Dendritic cell treated with granulocyte-macrophage colony-stimulating factor and Interleukin-4, amounts not matched to agents 40 ng/mL and 50 ng/mL, for 4 days (primary cell): ENCODE measurements around the gene ARHGAP31.

Experiments
- H3K27ac Mint-ChIP-seq: one replicate; pipeline ENCODE4 v1.8.0; 2022; ENCODE audit warnings: mild to moderate bottlenecking, mixed read lengths
- H3K27me3 Mint-ChIP-seq: one replicate; pipeline ENCODE4 v1.8.0; 2022; ENCODE audit warnings: mild to moderate bottlenecking, mixed read lengths
- H3K36me3 Mint-ChIP-seq: one replicate; pipeline ENCODE4 v1.8.0; 2022; ENCODE audit warnings: low read depth, mixed read lengths
- H3K4me1 Mint-ChIP-seq: one replicate; pipeline ENCODE4 v1.8.0; 2022; ENCODE audit warnings: low read depth, mixed read lengths
- H3K4me3 Mint-ChIP-seq: one replicate; pipeline ENCODE4 v1.8.0; 2022; ENCODE audit warnings: mild to moderate bottlenecking, moderate library complexity, mixed read lengths
- H3K9me3 Mint-ChIP-seq: one replicate; pipeline ENCODE4 v1.8.0; 2022; ENCODE audit warnings: mixed read lengths
- intact Hi-C: fragments of 100-400 bp; cut with micrococcal nuclease; formaldehyde crosslinking; loops from one replicate; pipeline ENCODE4 v1.15.0; 2022

Gene ARHGAP31

DNA sequence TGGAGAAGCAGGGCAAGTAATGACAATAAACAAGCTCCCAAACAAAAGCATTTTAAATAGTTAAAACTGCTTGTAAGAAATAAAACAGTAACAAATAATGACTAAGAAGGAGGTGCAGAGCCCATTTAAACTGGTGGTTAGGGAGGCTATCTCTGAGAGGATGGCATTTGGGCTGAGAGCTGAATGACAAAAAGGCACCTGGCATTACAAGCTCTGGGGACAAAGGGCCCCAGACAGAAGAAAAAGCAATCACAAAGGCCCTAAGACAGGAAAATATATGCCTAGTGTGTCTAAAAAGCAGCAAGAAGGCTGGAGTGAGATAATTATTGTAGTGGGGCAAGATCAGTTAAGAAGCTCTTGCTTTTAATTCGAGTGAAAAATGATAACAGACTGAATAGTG is 159.6 kb downstream of the ARHGAP31 start:
- H3K4me3 Mint-ChIP-seq: no peak overlapping the region
- intact Hi-C loops: no loop called here
- H3K4me1 Mint-ChIP-seq: peaks cover 38% of the 10 kb centered on the region
- no peak overlapping the region for H3K27ac Mint-ChIP-seq
- no peaks in the 10 kb centered on the region for H3K27me3 Mint-ChIP-seq
- H3K36me3 Mint-ChIP-seq: peaks cover 86% of the 10 kb centered on the region
- H3K9me3 Mint-ChIP-seq: no peaks in the 10 kb centered on the region

GRCh38 chr3:119456469-119456868 is 162.3 kb downstream of the ARHGAP31 start:
- H3K9me3 Mint-ChIP-seq: no peaks in the 10 kb centered on the region
- H3K4me1 Mint-ChIP-seq: peaks cover 54% of the 10 kb centered on the region
- intact Hi-C loops: no loop called here
- peaks cover 86% of the 10 kb centered on the region for H3K36me3 Mint-ChIP-seq
- no peak overlapping the region for H3K4me3 Mint-ChIP-seq
- H3K27ac Mint-ChIP-seq: peak overlapping the region; percentile 72
- no peaks in the 10 kb centered on the region for H3K27me3 Mint-ChIP-seq

GRCh38 chr3:119457246-119457645 is 163.1 kb downstream of the ARHGAP31 start:
- Mint-ChIP-seq H3K36me3 (peaks cover 91% of the 10 kb centered on the region), H3K27ac (peak overlapping the region; percentile 72), H3K4me3 (no peak overlapping the region), H3K4me1 (peaks cover 60% of the 10 kb centered on the region), H3K27me3 (no peaks in the 10 kb centered on the region), H3K9me3 (no peaks in the 10 kb centered on the region)
- intact Hi-C loops: no loop called here

DNA sequence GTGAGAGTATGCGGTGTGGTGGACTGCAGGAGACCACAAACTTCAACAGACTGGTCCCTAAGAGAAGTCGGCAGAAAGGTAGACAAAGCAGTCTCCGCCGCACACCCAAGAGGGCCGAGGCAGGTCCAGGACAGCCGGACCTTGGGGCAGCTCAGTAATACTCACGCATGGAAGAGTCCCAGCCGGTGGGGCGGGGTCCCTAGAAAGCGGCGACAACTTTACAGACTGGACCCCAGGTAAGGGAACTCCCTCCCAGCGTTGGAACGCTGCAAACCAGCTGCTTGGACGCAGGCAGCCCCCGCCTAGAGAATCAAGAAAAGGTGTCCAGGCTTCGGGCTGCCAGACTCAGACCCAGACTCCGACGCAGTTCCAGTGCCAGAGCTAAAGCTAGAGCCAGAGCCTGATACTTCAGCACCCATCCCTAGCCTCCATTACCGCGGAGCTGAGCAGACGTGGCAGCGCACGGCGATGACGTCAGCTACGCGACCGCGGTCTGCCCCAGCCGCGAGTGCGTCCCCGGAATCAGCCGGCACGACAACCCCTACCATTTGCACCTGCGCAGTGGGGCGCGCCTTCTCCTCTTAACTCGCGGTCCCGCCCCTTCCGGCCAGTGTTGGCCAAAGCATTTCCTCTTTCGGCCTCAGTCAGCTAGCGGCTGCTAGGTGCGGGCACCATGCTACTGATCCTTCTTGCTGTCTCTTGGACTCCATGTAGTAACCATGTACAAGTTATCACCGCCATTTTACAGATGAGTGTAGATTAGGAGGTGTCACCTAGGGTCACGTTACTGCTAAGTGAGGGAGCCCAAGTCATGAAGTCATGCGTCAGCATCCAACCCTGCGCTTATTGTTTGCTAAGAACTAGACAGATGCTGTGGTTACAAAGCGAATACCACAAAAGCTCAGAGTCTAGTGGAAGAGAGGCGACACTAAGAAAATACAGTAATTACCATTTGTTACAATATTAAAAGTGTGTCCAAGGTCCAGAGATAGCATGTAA is 169.3 kb downstream of the ARHGAP31 start, which contains the start of gene TMEM39A:
TMEM39A (minus strand) TSS at position 445 of the 999 bp plus-strand sequence. CDS start 1,541 bp downstream, outside the sequence.
- H3K27me3 Mint-ChIP-seq: no peaks in the 10 kb centered on the region
- no peaks in the 10 kb centered on the region for H3K9me3 Mint-ChIP-seq
- H3K36me3 Mint-ChIP-seq: peaks cover 44% of the 10 kb centered on the region
- peak within 1 kb of the TSS; percentile 96 for H3K27ac Mint-ChIP-seq
- H3K4me3 Mint-ChIP-seq: peak within 1 kb of the TSS; percentile 95
- H3K4me1 Mint-ChIP-seq: peaks cover 44% of the 10 kb centered on the region
- intact Hi-C loops: loop anchor here (10.0 kb wide), 2 partner anchors 211 to 631 kb away; partner anchors contain the start of genes COX17 and GSK3B

DNA sequence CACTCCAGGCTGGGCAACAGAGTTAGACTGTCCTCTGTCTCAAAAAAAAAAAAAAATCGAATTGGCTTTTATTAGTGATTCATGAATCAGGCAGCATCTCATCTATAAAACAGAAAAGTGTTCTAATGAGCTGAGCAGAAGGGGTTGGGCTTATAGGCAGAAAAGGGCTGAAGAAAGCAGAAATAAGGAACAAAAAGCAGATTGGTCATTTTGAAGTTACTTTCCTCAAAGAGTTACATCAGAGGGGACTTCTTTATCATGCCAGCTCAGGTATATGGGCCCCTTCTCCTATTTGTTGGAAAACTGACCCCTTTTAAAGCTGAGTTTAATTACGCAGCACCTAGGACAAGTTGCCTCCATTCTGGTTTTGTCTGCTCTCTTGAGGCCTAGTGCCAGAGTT is 173.9 kb downstream of the ARHGAP31 start:
- peak overlapping the region; percentile 92 for H3K4me3 Mint-ChIP-seq
- H3K27ac Mint-ChIP-seq: peak overlapping the region; percentile 98
- H3K36me3 Mint-ChIP-seq: peaks cover 31% of the 10 kb centered on the region
- no peaks in the 10 kb centered on the region for H3K27me3 Mint-ChIP-seq
- peaks cover 47% of the 10 kb centered on the region for H3K4me1 Mint-ChIP-seq
- intact Hi-C loops: loop anchor here (2.0 to 10.0 kb wide), 3 partner anchors 31 to 627 kb away; partner anchors contain the start of genes COX17, GSK3B and TIMMDC1
- no peaks in the 10 kb centered on the region for H3K9me3 Mint-ChIP-seq

DNA sequence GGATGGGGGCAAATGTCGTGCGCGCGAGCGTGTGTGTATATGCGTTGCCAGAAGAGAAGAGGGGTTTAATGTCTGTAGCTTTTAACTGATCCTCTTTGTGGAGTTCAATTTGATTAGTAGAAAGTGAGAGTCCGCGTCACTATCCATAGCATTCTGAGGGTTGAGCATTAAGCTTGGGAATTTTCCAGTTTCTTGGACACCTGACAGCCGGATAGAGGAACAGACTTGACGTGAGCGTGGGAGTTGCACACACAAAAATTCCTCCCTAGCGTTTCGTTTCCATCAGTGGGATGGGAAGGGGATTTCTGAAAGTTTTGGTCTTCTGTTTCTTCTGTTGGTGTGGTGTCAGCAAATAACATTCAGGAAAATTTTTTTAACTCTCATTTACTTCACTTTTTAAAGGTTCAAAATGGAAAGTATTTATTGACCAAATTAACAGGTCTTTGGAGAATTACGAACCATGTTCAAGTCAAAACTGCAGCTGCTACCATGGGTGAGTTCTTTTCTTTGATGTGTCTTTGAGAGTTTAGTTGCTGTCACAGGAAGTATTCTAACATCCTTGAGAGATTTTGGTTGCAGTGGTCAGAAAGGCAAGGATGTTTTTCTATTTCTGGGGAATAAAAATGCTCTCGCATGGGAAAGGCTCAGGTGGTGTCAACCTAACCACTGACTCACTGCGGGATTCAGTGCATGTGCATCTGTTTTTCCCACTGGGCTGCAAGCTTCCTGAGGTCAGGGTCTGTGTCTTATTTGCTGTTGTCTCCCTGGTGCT is 175.4 kb downstream of the ARHGAP31 start:
- intact Hi-C loops: loop anchor here (2.0 to 10.0 kb wide), 3 partner anchors 29 to 625 kb away; partner anchors contain the start of genes COX17, GSK3B and TIMMDC1

More for the DNA sequence above, 175.4 kb downstream of the ARHGAP31 start:
- peaks cover 39% of the 10 kb centered on the region for H3K4me1 Mint-ChIP-seq
- H3K4me3 Mint-ChIP-seq: peak overlapping the region; percentile 92
- no peaks in the 10 kb centered on the region for H3K27me3 Mint-ChIP-seq
- H3K36me3 Mint-ChIP-seq: peaks cover 31% of the 10 kb centered on the region
- H3K27ac Mint-ChIP-seq: peak overlapping the region; percentile 98
- H3K9me3 Mint-ChIP-seq: no peaks in the 10 kb centered on the region
